ENCODE measurements around the gene PFKL.

Gene PFKL

DNA sequence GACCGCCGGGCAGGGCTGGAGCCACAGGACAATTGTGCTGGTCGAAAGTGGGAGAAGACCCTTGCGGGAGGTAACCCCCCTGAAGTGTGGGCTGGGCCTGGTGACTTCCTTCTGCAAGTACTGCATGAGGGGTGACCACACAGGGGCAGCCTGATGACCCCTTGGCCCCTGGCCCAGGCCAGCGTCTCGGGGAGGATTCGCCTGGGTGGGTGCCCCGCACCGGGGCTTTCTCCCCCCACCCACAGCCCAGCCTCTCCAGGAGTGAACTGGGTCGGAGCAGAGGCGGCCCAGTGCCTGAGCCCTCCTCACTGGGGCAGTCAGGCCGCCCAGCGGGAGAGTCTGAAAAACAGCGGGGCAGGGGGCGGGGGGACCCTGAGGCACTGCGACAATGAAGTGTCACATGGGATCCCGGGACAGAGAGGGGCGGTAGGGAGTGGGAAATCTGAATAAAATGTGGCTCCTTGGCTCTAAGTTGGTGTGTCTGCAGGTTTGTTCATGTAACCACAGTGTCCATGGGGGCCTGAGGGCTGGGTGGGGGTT lies 36.6 kb upstream of the PFKL start:
- Histone ChIP-seq H4K20me1 (ENCODE audit: insufficient read depth, low read length) (no peaks in the 10 kb centered on the region), H3K27ac (ENCODE audit: low read length) (no peak overlapping the region), H3K9ac (ENCODE audit: low read depth, low read length) (no peak overlapping the region), H2AFZ (ENCODE audit: low read depth, low read length) (no peak overlapping the region), H3K79me2 (ENCODE audit: insufficient read depth, low read length) (no peaks in the 10 kb centered on the region), H3K27me3 (ENCODE audit: insufficient read depth, low read length, poor library complexity) (no peaks in the 10 kb centered on the region), H3K4me3 (ENCODE audit: low read depth in 1 of 2, low read length in 2 of 2) (no peak overlapping the region), H3K36me3 (ENCODE audit: insufficient read depth, low read length) (no peaks in the 10 kb centered on the region), H3K4me2 (ENCODE audit: insufficient read depth, low read length) (no peak overlapping the region), H3K4me1 (ENCODE audit: insufficient read depth, low read length) (no peaks in the 10 kb centered on the region), H3K9me3 (ENCODE audit: insufficient read depth, low read length, severe bottlenecking) (no peaks in the 10 kb centered on the region)
- DNase-seq (no peak), ATAC-seq (ENCODE audit: insufficient read depth, low read depth) (no peak)
- TF ChIP-seq EZH2 (IDR thresholded peaks at IDR 0.05; ENCODE audit: borderline replicate concordance, low read depth, low read length, severe bottlenecking), result no peak
- TF ChIP-seq CTCF (IDR thresholded peaks at IDR 0.05; ENCODE audit: borderline replicate concordance, extremely low read depth, low read length, poor library complexity, severe bottlenecking), result no peak

- H3K9me3 ChIP-seq (ENCODE audit: insufficient read depth, low read length, severe bottlenecking), result no peaks in the 10 kb centered on the region
- DNase-seq (no peak), ATAC-seq (ENCODE audit: insufficient read depth, low read depth) (no peak)
- H2AFZ ChIP-seq (ENCODE audit: low read depth, low read length), result no peak overlapping the region
- no peaks in the 10 kb centered on the region for H3K4me1 ChIP-seq (ENCODE audit: insufficient read depth, low read length)
- H3K79me2 ChIP-seq (ENCODE audit: insufficient read depth, low read length), result no peaks in the 10 kb centered on the region
- no peak overlapping the region for H3K9ac ChIP-seq (ENCODE audit: low read depth, low read length)
- no peaks in the 10 kb centered on the region for H3K27me3 ChIP-seq (ENCODE audit: insufficient read depth, low read length, poor library complexity)
- H3K4me3 ChIP-seq (ENCODE audit: low read depth in 1 of 2, low read length in 2 of 2), result no peak overlapping the region
- TF ChIP-seq EZH2 (IDR thresholded peaks at IDR 0.05; ENCODE audit: borderline replicate concordance, low read depth, low read length, severe bottlenecking) (no peak), CTCF (IDR thresholded peaks at IDR 0.05; ENCODE audit: borderline replicate concordance, extremely low read depth, low read length, poor library complexity, severe bottlenecking) (no peak)
- no peak overlapping the region for H3K4me2 ChIP-seq (ENCODE audit: insufficient read depth, low read length)
- H3K27ac ChIP-seq (ENCODE audit: low read length), result no peak overlapping the region
- H3K36me3 ChIP-seq (ENCODE audit: insufficient read depth, low read length), result no peaks in the 10 kb centered on the region
- H4K20me1 ChIP-seq (ENCODE audit: insufficient read depth, low read length), result no peaks in the 10 kb centered on the region
These were observed 36.1 kb upstream of the PFKL start for GRCh38 chr21:44263768-44264167.

GRCh38 chr21:44265734-44266270 lies 34.1 kb upstream of the PFKL start:
- H3K9me3 ChIP-seq (ENCODE audit: insufficient read depth, low read length, severe bottlenecking), result no peaks in the 10 kb centered on the region
- H3K4me2 ChIP-seq (ENCODE audit: insufficient read depth, low read length), result no peak overlapping the region
- DNase-seq (no peak), ATAC-seq (ENCODE audit: insufficient read depth, low read depth) (no peak)
- H3K4me3 ChIP-seq (ENCODE audit: low read depth in 1 of 2, low read length in 2 of 2), result no peak overlapping the region
- H3K79me2 ChIP-seq (ENCODE audit: insufficient read depth, low read length), result no peaks in the 10 kb centered on the region
- no peak overlapping the region for H2AFZ ChIP-seq (ENCODE audit: low read depth, low read length)
- H3K9ac ChIP-seq (ENCODE audit: low read depth, low read length), result no peak overlapping the region
- no peaks in the 10 kb centered on the region for H3K36me3 ChIP-seq (ENCODE audit: insufficient read depth, low read length)
- H3K27ac ChIP-seq (ENCODE audit: low read length), result no peak overlapping the region
- no peak for TF ChIP-seq EZH2 (IDR thresholded peaks at IDR 0.05; ENCODE audit: borderline replicate concordance, low read depth, low read length, severe bottlenecking)
- TF ChIP-seq CTCF (IDR thresholded peaks at IDR 0.05; ENCODE audit: borderline replicate concordance, extremely low read depth, low read length, poor library complexity, severe bottlenecking), result no peak
- H3K4me1 ChIP-seq (ENCODE audit: insufficient read depth, low read length), result no peaks in the 10 kb centered on the region
- H3K27me3 ChIP-seq (ENCODE audit: insufficient read depth, low read length, poor library complexity), result no peaks in the 10 kb centered on the region
- H4K20me1 ChIP-seq (ENCODE audit: insufficient read depth, low read length), result no peaks in the 10 kb centered on the region
